Anterior cingulate cortex (tissue), 58 donors: ENCODE data around the gene PLCB1.

Source experiments
- DNase-seq, 58 donors: peaks; one replicate each; lab custom pipeline; 2025; lab: John Stamatoyannopoulos, UW

PLCB1 gene

DNA sequence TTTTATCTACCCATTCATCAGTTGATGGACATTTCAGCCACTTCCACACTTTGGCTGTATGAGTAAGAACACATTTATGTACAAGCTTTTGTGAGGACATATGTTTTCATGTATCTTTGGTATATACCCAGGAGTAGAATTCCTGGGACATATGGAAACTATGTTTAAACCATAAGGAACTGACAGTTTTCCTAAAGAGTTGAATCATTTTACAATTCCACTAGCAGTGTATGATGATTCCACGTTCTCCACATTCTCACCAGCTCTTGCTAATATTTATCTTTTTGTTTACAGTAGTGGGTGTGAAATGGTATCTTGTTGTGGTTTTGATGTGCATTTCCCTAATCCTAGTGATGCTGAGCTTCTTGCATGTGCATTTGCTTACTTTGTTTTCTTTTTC, 338.1 kb downstream of the PLCB1 start:
- DNase-seq, result no peak

DNA sequence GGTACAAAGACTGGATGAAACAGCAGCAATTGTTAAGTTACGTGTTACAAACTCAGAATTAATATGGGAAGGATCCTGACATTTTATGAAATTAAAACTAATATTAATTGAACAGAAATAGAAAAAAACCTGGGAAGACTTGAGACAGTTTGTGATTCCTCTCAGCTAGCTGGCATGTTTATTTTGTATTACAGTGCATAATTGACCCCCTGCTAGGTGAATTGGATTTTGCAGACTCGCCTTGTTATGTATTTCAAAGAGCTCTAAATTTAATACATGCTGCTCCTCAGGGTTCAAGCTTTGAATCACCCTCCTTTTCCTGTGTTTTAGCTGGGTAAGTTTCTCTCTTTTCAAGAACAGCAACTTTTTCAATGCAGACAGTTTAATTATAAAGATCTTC, 339.4 kb downstream of the PLCB1 start:
- no peak for DNase-seq

DNA sequence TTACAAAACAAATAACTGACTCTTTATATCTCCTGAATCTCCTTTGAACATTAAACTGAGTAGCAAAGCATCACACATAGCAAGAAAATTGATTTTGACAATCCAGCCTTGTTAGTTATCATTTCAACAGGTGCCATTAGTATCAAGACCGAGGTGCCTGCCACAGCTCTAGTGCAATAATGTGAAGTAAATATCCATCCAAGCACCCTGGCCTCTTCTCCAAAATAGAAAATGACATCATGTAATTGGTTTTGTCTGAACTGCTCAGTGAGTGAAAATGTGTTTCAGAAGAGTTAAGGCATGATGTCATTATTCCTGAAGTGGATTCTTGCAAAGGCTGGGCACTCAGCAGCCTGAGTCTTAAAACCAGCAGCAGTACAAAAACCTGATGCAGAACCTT, 341.4 kb downstream of the PLCB1 start:
- DNase-seq, result no peak

DNA sequence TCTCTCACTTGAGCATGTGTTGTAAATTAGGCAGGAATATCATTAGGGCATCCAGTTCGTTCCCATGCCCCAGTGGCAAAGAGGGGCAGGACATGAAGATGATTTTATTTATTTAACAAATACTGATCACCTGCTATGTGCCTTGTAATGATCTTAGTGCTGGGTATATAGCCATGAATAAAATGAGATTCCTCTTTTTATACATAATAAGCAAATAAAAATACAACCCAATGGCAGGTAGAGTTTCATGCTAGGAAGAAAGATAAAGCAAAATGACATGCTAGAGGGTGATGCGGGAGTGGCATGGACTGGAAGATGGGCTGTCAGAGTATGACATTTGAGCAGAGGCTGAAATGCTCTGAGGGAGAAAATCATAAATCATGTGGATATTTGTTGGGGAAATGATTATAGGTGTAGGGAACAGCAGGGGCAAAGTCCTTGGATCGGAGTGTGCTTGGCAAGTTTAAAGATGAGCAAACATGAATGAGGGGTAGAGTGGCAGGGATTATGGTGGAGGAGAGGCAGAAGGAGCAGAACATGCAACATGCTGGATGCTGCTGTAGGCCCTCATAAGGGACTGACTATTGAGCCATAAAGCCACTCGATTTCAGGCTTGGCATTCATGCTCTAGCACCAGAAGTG, 342.1 kb downstream of the PLCB1 start:
- no peak for DNase-seq

DNA sequence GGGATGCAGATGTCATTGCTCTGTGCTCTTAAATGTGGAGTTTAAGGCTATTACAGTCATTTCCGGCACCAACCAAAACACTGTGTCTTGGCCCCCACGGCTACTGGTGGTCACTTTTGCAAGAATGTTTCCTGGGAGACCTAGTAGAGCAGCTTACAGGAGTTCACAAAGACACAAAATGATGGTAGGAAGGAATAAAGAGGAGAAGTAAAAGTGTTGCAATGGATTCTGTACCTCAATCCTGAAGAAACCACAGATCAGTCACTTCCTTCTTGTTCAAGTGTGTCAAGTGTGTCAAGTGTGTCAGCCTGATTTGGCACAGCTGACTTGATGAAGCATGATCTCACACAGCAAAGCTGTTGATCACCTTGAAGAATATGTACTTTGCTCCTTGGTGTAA, 344.0 kb downstream of the PLCB1 start:
- no peak for DNase-seq

DNA sequence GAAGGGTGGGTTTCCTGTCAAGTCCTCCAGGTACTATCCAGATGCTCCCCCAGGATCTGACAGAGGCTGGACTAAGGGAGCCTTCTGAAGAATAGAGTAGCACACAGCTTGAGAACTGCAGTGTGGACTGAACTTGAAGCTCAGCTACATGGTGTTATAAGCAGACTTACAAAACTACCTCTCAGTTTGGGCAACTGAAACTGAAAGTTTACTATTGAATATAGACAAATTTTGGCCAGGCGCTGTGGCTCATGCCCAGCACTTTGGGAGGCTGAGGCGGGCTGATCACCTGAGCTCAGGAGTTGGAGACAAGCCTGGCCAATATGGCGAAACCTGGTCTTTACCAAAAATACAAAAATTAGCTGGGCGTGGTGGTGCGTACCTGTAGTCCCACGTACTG, 348.5 kb downstream of the PLCB1 start:
- DNase-seq, result no peak

DNA sequence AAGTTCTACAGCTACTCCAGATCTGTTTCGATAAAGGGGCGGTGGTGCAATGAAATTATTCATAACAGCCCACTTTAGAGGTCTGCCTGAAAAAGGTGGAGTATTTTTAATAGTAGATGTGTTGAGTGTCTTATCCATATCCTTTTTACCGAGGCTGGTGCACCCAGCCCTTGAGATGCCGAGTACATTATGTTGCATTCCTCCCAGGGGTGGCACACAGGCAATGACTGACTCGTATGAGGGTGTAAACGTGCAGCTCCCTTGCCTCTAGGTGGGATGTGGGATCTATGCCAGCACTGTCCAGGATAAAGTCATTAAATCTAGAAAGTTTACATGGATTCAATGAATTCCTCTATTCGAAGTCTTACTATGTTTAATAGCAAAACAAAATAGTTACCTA, 355.6 kb downstream of the PLCB1 start:
- no peak for DNase-seq

DNA sequence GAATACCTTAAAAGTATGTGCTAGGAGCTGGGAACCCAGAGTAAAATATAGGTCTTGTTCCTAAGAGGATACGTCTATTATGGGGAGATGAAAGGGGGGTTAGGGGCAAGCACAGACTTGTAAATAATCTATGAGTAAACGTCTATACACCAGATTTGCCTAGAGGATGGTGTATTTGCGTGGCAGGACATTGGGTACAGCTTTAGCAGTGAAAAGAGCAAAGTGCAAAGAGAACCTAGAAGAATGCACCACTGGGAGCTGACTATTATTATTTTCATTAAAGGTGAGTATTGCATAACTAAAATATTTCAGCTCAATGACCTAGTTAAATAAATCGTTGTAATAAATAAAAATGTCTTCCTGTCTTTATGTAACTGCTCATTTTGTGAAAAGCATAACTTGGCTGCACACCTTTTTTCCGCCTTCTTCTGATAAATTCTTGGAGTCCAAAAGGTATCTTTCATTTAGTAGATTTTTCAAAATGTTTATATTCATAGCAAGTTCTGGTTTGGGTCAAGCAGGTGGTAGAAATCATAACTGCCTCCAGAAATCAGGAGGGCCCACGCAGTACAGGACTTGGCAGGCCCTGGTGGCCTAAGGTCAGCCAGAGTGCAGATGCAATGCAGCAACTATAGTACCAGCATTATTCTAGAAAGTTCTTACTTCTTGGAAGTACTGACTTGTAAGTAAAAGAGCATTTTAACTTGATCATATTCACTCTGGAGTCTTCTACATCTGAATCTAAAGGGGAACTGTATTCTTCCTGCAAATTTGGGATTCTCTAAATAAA, 357.2 kb downstream of the PLCB1 start:
- DNase-seq, result no peak

DNA sequence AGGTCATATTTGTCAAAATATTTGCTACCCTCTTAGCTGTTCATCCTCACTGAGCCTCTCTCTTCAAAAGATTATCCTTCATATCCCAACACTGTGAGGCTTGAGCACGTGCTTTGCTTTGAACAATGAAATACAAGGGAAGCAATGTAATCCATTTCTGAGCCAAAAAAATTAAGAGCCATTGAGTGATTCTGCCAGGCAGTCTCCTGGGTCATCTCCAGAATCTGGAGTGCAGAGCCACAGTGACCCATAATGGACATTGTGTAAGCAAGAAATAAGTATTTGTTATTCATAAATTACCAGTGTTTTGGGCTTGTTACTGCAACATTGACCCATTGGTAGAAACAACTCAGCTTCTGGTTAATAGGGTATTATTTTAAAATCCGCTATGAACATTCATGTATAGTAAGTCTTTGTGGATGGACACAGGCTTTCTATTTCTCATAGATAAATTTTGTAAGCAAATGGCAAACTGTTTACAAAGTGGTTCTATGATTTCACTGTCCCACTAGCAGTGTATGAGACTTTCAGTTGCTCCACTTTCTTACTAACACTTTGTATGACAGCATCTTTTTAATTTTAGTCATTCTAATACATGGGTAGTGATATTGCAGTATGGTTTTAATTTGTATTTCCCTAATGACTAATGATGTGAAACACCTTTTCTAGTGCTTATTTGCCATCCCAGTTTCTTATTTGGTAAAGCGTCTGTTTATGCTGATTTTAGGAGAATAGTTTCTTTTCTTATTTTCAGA, 358.2 kb downstream of the PLCB1 start:
- no peak for DNase-seq

DNA sequence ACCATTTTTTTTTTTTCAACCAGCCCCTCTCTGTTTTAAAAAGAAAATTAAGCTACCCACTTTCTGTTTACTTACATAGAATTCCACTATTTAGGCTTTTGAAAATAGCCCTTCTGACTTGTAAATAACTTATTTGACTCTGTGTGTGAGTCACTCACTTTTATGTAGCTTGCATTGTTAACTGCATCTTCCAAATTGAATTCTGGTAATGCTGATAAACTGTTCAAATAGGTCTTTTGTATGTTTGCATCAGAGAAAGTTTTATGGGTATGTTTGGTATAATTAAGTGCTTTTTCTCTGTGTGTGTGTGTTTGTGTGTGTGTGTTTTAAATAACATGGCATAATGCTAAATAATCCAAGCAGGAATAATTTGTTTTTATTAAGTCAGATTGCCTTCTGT, 360.1 kb downstream of the PLCB1 start:
- no peak for DNase-seq

DNA sequence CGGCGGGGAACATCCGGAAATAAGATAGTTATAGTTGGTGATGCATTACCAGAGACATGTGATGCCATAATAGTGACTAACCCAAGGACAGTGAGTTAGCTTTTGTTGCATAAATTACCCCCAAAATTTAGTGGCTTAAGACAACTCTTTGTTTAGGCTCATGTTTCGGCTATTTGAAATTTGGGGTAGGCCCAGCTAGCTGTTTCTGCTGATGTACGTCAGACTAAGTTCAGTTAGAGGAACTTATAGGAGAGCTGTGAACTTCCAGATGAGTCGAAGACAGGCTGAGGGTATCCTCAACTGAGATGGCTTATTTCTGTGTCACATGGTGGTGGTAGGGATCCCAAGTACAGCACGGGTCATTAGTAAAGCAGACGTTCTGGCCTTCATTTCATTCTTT, 366.5 kb downstream of the PLCB1 start:
- no peak for DNase-seq

DNA sequence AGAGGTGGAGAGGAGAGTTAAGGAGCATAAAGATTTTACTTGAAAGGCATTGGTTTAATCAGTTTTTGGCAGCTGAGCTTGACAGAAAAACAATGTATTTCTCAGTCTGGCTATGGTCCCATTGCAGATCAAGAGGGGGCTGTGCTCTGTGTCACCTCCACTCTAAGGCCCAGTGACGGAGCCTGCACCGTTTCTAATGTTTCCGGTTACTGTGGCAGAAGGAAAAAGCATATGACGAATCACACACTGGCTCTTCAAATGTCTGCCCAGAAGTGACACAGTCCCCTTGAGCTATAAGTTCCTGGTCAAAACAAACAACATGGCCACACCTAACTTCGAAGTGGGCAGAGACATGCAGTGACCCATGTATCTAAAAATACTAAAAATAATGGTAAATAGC, 372.0 kb downstream of the PLCB1 start:
- no peak for DNase-seq

DNA sequence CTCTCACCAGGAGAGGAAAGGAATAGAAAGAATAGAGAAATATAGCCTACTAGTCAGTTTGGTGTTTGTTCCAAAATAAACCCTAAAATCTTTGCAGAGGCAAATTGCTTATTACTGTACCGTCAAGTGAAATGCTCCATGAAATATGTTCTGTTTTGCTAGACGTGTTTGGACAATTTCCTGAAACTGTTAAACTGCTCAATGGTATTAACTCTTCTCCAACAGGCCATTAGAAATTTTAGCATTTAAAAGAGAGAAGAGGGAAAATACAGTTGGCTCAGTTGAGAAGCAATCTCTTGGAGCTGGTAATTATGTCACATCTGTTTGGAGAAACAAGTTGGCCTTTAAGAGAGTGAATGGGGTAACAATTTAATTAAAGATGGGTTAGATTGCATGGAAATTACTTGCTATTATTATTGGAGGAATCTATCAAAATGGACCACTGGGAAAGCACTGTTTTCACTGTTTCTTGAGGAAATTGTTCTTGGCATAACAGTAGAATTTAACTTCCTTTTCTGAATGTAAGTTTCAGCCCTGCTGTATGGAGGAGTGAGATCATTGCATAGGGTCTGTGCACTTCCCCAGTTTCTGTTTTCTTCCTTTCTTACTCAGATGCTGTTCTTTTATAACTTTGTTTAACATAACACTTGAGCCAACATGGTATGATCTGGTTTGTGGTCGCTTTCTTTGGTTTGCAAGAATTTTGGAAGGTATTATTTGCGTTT, 373.6 kb downstream of the PLCB1 start:
- no peak for DNase-seq

DNA sequence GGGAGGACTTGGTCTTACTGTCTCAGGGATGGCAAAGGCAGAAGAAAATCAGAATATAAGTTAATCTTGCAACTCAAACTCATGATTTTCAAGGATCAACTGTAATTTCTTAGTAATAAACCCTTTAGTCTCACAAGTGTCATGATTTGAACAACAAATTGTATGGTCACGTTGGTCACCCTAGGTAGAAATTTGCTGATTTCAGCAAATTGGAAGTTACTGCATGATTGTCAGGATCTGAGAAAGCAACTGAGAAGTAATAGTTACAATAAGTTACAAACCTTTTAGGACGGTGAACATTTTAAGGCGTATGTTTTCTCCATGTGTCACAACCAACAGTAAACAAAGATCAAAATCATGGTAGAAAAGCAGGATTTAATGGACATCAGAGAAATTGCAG, 375.2 kb downstream of the PLCB1 start:
- DNase-seq, result no peak

DNA sequence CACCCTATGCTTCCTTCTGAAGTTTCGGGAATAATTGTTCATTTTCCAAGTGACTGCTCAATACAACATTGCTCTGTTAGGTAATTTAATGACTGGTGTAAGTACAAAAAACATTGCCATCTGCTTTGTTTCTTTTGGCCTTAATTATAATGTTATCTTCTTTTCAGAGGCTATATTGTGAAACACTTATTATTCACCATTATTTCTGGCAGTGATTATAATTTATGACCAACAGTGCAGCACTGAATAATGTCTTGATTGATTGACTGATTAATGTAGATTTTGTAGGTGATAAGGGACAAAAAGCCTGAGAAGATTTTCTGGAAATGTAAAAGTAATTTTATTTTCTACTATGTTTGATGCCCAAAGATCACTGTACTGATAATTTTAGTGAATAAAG, 377.7 kb downstream of the PLCB1 start:
- no peak for DNase-seq

DNA sequence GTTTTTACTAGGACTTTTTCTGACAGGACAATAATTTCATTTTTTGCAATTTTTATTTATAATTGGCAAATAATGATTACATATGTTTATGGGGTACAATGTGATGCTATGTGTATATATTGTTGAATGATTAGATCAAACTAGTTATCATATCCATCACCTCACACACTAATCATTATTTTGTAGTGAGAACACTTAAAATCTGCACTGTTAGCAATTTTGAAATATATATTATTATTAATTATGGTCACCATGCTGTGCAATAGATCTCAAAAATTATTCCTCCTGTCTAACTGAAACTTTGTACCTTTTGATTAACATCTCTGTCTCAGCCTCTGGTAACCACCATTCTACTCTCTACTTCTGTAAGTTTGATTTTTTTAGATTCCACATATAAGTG, 378.7 kb downstream of the PLCB1 start:
- no peak for DNase-seq

DNA sequence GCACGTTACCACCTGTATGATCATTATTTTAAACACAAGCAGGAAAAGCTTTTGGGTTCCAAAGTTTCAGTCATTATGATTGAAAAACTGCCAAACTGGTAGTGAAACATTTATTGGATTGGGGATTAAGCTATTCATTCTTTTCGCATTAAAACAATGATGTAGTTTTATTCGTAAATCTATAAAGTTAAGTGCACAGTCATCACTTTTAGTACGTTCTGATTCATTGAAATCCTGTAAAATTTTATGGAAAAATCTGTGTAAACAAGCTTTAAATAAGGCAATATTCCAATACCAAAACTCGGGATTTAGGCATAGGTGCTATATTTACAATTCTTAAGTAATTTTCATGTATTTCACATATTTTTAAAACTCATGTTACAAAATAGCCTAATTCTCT, 379.9 kb downstream of the PLCB1 start:
- DNase-seq, result no peak

DNA sequence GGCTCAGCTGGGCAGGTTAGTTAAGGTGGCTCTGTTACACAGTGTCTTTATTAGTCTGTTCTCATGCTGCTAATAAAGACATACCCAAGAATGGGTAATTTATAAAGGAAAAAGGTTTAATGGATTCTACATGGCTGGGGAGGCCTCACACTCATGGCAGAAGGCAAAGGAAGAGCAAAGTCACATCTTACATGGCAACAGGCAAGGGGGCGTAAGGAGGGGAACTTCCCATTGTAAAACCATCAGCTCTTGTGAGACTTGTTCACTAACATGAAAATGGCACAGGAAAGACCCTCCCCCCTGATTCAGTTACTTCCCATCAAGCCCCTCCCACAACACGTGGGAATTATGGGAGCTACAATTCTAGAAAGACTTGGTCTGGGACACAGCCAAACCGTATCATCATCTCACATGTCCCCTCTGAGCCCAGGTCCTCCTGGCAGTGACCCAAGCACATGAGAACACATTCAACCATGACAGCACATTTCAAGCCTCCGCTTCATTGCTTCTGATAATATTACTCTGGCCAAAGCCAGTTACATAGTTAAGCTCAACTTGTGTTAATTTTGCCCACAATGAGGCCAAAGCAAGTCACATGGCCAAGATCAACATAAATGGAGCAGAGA, 383.9 kb downstream of the PLCB1 start:
- DNase-seq, result peak in 1 of 58 donors; percentile 3

DNA sequence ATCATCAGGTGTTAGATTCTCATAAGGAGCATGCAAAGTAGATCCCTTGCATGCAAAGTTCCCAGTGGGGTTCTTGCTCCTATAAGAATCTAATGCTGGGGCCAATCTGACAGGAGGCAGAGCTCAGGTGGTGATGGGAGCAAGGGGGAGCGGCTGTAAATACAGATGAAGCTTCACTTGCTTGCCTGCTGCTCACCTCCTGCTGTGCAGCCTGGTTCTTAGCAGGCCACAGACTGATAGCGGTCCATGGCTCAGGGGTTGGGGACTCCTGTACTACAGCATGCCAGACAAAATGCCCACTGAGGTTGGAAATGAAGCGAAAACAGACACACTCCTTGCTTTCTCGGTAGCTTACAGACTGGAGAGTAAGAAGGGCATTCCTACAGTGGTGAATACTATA, 386.8 kb downstream of the PLCB1 start:
- DNase-seq, result no peak

DNA sequence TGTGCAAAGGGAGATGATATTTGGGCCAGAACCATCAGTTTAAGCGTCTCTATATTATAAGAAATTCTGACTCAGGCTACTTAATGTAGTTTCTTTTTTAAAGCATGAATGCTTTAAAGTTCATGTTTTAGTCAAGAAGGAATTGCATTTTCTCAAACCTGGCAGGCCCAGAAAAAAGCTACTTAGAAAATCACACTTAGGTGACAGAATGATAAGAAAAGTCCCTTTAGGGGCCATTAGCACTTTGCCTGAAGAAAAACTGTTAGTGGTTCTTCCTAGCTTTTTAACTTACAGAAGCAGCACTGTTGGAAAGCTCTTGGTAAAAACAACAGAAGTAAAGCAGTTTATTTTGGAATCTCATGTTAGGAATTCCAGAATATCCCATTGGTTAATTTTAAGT, 387.8 kb downstream of the PLCB1 start:
- DNase-seq, result no peak

DNA sequence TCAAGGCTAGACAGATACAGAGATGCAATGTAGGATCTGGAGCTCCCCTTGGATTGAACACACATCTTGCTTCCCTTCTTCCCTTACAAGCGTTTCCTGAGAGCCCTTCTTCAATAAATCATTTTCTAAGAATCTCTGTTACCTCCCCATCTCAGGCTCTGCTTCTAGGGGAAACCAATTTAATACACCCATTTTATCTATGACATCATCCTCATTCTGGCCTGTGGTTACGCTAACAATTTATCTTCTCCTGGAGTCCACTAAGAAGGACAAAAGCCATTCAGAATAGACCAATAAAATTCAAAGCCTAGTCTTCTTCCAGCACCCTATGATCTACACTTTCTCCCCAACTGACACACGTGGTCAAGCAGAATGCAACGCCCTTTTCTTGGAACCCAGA, 390.1 kb downstream of the PLCB1 start:
- no peak for DNase-seq
